Fibroblast of skin of scalp (primary cell): ENCODE results near the gene HP1BP3.
"Not testable (repeated sequence)": the region's sequence is repeated elsewhere in the genome, so short reads cannot be mapped to it uniquely, and the experiment has no call there.

Source experiments
- DNase-seq: peaks from one replicate; pipeline ENCODE4 v3.0.0-alpha.2; 2013

The HP1BP3 gene

DNA sequence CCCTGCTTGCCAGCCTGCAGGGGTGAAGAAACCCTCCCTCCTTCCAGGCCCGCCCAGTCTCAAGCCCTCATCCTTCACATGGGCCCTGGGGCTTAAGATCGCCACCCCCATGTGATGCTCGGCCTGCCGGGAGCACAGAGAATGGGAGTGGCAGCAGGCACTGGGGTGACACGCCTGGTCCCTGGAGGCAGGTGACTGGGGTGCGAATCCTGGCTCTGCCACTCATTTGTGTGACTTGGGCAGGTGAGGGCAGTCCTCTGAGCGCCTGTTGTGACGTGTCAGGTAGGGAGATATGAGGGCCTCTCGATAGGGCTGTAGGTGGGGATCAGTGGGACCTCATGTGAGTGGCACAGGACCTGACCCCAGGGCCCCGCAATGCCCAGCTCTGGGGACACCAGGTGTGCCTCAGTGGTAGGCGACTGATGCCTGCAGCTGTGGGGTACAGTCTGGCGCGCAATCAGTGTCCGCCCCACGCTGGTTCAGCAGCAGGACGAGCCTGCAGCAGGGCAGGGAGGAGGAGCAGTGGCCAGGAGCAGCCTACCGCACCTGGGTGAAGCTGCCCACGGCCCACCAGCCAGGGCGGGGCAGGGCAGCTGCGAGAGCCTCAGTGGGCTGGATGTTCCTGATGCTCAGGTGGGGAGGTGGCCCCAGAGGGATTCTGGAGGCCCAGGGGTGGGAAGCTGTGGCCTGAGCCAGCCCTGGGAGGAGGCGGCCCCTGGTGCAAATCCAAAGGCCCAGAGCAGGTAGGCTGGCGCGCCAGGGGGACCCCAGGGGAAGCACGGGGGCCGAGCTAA, 60.8 kb downstream of the HP1BP3 start:
- DNase-seq: no peak

DNA sequence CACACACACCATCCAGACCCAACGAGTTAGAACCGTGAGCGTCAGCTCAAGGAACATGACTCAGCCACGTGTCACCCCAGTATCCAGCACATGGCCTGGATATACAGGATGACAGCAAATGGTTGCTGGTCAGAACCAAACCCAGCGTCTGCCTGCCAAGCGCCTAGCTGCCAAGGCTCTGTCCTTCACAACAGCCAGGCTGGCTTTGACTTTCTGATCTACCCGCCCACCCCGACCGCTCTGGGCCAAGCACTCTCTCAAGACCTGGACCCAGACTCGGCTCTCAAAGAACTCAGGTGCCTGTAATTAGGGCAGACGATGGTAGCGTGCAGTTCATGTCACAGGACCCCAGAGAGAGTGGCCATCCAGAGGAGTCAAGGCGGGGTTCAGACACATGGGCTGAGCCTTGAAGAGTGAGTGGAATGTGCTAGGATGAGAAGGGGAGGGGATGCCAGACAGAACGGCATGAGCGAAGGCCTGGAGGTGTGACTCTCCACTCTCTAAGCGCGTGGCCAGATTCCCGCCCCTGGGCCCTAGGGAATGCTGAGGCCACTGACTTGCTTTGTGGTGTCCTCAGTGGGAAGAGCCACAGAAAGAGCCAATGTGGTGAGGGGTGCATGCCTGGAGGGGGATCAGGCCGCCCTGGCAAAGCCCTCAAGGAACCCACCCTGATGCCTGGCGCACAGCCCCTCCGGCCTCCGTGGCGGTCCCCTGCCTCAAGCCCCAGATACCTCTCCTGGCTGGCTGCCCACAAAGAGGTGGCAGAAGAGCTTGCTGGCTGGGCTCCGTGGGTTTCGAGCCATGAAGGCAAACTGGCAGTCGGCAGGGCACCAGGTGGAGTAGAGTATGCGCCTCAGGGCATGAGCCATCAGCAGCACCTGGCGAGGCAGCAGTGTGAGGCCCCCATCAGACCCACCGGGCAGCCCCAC, 61.7 kb downstream of the HP1BP3 start:
- peak; percentile 64 for DNase-seq

DNA sequence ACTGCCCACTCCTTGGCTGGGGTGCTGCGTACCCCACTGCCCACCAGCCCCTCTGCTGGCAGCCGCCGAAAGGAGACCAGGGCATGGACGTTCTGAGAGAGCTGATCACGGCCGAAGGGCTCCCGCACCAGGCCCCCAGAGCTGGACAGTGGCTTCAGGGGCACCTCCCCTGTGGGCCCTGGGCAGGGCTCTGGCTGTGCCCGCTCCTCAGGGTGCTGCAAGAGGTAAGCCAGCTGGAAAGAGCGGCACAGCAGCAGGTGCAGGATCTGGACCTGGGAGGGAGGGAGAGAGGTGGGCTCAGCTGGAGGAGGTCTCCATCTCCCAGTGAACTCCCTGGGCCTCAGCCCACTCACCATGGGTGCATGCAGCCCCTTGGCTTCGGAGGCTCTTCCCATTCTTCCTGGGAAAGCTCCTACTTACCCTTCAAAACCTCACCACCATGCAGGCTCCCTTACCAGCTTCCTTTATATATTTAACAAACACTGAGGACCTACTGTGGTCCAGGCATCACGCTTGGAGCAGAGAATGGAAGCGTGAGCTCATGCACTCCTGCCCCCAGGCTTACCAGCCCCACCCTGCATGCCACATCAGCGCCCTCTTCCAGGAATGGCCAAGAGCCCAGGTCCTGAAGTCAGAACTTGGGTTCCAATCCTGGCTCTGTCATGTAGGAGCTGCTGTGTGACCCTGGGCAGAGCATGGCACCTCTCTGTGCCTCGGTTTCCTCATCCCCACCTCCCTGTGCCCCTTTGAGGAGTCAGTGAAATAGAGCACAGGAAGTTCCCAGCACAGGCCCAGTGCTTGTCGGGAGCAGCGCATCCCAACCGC, 62.5 kb downstream of the HP1BP3 start:
- no peak for DNase-seq

DNA sequence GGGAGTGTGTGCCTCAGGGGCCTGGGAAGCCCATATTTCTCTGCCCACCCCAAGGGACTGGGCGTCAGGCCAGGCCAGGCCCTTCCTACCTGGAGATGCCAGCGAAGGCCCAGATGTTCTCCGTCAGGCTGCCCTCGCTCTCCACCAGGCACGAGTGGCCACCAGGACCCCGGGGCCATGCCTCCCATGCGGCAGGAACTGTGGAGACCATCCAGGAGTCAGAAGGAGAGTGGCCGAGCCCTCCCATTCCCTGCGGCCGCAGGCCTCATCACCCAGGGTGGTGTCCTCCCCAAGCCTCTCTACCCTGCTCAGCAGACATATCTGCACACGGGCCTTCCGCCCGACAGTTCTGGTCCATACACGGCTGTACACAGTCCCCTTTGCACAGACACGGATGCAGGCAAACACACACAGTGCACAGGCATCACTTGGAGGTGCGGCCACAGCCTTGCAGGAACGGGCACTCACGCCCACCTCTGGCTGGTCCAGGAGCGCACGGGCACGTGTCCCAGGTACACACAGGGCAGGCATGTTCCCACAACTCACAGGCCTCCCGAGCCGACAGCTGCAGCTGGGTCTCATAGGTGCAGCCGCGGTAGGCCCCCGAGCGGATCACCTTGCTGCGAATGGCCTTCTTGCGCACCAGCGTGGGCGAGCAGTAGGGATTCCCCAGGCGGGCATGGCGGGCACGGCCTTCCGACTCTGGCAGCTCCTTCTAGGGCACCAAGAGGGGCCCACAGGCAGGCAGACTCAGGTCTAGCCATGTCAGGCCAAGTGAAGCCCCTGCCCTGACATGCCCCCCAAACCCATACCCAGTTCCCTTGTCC, 63.4 kb downstream of the HP1BP3 start:
- DNase-seq: no peak

DNA sequence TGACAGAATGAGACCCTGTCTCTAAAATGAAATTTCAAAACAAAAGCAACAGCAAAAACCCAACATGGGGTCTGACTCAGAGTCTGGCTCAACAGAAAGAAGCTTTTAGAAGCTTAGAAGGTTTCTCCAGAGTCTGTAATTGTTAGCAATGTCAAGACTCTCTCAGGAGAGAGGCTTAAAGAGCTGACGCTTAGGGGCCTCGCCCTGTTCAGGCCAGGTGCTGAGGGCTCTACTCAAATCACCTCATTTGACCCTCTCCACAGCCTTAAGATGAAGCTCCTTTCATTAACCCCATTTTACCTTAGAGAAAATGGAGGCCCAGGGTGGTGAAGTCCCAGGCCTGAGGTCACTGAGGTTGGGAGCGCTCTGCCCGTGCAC, 64.0 kb downstream of the HP1BP3 start:
- no peak for DNase-seq

DNA sequence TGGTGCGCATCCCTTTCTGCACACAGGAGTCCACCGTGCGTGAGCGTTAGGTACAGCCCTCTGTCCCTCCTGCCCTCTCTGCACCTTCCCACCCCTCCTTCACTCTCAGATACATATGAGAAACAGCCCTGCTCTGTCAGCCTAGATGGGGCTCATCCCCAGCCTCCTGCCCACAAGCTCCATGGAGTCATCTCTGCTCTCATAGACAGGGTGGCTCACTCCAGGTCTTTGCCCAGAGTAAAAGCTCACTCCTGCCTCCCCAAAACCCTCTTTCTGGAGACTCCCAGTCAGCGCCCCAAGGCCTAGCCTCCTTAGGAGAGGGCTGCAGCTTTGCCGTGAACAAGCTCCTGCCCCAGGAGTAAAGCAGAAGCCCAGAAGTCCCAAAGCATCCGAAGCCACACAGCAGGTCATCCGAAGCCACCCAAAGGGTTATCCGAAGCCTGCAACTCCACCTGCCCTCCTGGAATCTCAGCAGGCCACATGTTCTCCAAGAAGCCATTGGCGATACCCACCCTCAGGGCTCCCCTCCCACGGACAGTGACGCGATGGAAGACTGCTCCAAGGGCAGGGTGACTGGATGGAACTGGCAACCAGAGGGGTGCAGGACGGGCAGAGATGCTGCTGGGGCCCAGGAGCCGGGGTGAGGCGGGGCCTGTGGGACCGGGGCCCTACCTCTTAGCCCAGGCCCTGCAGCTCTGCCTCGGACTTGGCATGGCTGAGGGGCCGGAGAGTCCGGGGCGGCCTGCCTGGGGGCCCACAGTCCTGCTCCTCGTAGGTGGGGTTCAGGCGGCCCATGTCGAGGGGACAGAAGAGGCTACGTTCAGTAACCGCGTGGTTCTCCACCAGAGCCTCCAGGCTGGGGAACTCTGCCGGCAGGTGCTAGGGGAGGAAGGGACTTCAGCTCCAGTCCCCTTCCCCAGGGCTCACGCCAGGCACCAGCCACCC, 65.7 kb downstream of the HP1BP3 start:
- no peak for DNase-seq

DNA sequence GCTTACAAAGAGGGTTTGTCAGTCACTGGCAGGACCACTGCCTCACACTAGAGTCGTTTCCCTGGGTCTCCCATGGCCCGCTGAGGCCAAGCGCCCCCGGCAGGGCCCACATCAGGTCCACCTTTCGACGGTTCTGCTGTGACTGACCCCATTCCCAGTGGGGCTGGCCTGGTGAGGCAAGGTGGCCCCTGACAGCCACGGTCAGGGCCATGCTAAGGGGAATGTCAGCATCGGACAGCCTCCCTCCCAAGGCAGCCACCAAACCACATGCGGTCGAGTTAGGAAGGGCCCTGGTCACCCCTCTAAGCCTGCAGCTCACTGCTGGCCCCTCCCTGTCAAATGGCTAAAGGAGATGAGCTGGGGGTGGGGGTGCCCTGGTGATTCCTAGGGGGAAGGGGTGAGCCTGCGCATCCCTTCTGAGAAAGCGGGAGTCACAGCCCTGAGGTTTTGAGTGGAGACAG, 66.4 kb downstream of the HP1BP3 start:
- no peak for DNase-seq

DNA sequence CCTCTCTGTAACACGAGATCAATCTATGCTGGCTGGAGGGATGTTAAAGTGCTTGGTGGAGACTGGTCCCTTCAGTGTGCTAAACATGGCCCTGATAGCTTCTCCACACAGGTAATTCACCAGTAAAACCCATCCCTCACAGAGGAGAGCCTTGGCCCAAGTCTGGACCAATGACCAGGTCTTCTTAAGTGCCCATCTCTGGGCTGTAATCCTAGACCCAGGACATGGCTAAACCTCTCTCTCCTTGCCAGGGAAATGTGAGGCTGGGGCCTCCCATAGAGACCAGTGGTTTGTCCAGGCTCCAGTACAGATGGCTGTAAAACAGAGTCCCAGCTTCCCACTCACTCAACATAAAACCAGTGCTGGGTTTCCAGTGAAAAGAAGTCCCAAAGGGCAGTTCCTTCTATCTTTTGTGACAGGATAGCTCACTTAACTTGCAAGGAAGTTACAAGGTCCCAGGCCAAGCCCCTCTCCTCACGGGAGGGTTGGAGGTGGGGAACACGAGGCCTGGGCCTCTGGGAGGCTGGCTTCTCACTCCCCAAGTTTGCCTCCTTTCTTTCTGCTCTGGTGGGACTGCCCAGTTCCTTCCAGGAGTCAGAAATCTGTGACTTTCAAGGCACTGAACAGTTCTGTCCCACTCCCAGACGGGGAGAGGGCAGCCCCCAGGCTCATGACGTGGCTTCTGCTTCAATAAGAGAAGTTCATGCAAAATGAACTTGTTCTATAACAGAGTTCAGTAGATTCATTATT, 67.1 kb downstream of the HP1BP3 start:
- no peak for DNase-seq

DNA sequence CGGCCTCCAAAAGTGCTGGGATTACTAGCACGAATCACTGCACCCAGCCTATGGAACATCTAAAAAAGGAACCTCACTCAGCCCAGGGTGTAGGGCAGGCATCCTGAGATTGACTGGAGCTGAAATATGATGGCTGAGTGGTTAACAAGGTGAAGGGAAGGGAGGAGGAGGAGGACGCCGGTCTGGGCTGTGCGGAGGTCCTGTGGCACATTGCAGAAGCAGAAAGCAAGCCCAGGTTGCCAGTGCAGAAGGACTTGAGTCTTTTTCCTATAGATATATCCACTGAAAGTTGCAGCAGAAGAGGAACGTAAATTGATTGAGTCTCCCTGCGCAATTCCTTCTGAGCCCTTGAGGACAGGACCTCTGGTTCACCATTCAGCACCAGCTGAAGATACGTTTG, 67.8 kb downstream of the HP1BP3 start:
- DNase-seq: no peak

DNA sequence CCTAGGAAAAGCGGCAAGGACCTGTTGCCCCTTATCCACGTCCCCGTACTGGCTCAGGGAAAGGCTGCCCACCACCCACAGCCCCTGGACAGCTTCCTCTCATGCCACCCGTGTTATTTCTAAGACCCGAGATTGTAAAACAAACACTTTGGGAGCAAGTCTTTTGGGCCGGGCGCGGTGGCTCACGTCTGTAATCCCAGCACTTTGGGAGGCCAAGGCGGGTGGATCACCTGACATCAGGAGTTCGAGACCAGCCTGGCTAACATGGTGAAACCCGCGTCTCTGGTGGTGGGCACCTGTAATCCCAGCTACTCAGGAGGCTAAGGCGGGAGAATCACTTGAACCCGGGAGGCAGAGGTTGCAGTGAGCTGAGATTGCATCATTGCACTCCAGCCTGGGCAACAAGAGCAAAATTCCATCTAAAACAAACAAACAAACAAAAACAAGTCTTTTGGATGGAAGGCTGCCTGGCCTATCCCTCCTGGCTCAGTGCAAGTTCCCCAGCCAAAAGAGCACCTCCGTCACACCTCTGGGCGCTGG, 68.7 kb downstream of the HP1BP3 start:
- not testable (repeated sequence) for DNase-seq

DNA sequence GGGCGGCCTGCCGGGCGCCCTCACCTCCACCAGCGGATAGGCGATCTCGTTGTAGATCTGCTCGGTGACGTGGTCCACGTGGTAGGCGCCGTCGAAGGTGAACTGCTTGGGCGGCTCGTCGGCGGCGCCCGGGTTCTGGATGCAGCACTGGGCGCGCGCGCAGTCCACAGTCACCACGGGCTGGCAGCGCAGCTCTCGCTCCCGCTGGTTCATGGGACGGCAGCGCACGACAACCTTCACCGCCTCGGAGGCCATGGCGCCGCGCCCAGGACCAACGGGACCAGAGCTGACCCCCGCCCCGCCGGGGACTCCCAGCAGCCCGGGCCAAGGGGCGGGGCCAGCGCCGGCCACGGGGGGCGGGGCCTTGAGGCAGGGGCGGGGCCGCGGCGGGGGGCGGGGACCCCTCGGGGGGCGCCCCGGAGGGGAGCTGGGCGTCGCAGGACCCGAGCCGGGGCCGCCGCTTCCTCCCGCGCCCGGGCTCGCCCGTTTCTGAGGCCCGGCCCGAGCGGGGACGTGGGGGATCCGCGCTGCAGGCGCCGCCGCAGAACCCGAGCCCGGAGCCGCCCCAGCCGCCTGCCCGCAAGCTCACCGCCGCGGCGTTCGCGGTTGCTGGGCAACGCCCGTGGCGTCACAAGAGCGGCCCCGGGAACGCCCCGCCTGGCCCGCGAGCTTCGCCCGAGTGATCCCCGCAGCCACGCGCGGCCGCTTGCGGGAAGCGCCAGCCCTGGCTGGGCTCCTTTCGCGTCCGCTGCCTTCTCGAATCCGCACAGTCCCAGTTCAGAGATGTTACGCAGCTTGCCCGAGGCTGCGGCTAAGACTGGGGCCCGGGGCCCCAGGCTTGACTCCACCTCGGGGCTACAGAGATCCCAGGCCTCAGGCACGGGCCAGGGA, 69.4 kb downstream of the HP1BP3 start, which contains the start of gene KIF17:
Gene KIF17, minus strand, starts transcription at position 556 of the 891 bp plus-strand sequence. Its CDS starts 301 bp downstream, at position 255.
- DNase-seq: peak; percentile 71

DNA sequence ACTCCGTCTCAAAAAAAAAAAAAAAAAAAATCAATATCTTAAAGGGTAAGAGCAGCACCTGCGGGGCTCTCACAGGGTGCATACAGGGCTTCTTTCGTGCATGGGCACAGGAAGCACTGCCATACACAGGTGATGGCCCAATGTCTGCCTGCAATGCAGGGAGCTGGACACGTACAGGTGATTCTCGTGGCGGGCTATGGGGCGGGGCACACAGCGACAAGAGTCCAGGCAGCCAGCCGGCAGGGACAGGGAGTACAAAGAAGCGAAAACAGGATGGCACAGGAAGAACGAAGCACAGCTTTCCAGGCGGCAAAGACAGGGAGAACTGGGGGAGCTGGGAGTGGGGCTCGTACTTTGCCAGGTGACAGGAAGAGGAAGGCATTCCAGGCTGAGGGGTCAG, 70.9 kb downstream of the HP1BP3 start:
- no peak for DNase-seq

DNA sequence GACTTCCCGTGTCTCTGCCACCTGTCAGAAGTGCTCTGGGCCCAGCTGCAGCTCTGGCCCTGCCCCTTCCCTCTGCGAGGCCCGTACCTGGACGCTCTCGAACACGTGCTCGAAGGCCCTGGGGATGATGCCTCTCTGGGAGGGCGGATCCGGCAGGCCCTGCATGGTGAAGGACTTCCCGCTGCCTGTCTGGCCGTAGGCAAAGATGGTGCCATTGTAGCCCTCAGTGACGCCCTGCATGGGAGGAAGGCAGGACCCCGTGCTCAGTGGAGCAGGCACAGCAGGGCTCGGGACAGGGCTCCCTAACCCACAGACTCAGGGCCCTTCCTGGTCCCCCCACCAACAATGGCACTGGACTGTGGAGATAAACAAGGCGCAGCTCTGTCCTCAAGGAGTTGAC, 71.7 kb downstream of the HP1BP3 start:
- no peak for DNase-seq

DNA sequence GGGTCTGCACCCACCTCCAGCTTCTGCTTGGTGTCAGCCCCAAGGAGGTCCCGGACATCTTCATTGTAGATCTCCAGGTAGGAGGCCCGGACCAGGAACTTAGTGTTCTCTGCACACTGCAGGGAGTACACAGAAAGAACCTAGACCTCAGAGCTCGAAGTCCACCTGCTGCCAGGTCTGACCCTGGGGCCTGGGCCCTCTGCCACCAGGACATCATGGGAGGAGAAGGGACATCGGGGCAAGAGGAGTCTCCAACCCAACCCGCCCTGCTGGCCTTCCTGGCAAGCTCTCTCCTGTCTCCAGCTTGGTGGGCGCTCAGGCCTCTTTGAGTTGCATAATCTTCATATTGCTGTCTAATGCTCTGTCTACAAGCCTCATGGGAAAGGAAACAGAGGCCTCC, 73.7 kb downstream of the HP1BP3 start:
- DNase-seq: no peak

DNA sequence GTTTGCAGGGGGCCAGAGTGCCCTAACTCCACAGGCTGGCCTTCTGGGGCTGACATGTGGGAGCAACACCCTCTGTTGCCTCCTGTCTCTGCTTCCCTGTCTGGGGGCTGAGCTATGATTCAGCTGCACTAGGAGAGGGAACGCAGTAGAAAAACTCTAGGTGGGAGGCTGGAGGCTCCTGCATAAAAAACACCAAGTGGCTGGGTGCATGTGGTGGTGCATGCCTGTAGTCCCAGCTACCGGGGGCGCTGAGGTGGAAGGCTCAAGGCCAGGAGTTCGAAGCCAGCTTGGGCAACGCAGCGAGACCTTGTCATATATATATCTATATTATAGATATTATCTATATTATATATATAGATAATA, 74.9 kb downstream of the HP1BP3 start:
- no peak for DNase-seq

DNA sequence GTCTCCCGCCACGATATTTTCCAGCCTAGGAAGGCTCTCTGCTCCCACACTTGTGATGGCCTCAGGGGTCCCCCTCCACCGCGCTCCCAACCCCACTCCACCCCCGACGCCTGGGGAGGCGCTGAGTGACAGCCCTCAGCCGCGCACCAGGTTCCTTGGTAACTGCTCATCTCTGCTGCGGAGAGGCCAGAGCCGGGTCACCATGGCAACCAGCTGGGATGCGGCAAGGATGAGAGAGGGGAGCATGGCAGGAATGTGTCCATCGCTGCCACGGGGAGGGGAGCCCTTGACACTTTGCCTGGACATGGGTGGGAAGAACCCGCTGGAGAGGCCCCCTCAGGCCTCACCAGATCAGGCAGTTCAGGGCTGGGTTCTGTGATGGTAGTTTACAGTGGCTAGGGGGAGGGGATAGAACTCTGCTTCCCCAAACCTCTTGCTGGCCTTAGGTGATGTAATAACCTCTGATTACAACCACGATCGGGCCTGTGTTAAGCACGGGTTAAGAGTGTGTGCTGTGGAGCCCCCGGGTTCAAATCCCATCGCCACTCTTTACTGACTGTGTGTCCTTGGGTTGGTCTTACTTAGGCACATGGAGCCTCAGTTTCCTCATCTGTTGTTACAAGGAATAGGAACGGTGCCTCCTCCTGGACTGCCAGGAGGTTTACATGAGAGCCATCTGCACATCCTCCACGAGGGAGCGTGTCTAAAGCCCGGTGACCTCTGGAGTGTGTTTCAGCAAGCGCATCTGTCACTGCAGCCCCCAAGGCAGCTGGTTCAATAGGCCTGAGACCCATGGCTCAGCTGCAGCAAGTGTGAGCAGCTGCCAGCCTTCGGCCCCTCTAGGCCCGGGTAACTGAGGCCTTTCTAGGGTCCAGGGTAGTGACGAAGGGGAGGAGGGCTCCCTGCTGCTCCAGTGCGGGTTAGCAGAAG, 75.6 kb downstream of the HP1BP3 start:
- DNase-seq: no peak
